GM21515 (cell line): Measurements from ENCODE around the gene CTSC.

ENCODE experiments used
- ATAC-seq: cut with Tn5 transposase; IDR thresholded peaks from one replicate; pipeline ENCODE4 v1.9.1; 2021; ENCODE audit not compliant: unreplicated experiment

The CTSC gene

GRCh38 chr11:88320149-88320559 lies 17.4 kb downstream of the CTSC start:
- ATAC-seq, result no peak

DNA sequence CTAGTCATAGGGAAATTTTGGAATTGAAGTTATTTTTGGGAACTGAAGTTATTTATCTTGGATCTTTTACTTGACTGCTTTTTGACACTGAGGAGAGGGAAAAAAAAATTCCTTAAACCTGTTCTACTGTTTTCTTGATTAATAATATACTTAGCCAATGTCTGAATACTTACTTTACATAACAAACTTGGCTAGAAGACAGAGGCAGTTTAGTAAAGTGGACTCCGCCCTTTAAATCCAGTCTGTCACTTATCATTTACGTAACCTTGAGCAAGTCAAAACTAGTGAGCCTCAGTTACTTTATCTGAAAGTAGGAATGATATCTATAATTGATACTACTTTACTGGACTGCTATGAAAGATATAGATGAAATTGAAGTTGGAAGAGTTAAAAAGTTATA lies 19.5 kb downstream of the CTSC start:
- ATAC-seq, result no peak

DNA sequence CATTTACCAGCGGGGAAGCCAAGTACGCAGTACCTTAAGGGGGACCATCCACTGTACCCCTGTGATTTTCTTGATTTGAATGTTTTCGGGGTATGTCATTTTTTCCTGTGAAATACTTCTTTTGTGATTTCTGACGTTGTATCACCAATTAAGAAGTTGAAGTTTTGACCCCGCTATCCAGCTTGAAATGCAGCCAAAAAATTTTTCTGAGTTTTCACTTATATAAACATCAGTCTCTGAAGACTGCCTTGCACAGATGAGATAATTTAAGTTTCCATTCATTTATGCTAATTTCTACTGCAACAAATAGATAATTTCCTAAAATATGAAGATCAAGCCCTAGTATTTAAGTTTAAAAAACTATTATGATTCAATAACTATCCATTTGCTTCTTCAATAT lies 20.0 kb downstream of the CTSC start:
- no peak for ATAC-seq

- ATAC-seq, result no peak
Measured at GRCh38 chr11:88315981-88316441, 21.5 kb downstream of the CTSC start.

DNA sequence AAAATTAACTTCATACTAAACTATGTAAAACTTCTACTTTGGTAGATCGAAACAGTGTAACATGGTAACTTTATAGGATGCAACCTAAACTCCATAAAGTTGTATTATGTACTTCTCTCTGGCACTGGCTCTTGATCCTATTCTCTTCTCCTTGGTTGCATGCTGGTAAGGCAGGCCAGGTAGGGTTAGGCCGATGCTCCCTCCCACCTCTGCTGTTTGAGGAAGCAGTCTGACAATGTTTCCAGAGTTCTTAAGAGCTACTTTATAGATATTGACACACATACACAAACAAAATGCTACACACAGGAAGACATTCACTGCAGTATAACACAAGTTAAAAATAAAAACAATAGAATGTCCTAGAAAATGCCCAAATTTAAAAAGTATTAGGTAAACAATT lies 22.5 kb downstream of the CTSC start:
- ATAC-seq, result no peak

DNA sequence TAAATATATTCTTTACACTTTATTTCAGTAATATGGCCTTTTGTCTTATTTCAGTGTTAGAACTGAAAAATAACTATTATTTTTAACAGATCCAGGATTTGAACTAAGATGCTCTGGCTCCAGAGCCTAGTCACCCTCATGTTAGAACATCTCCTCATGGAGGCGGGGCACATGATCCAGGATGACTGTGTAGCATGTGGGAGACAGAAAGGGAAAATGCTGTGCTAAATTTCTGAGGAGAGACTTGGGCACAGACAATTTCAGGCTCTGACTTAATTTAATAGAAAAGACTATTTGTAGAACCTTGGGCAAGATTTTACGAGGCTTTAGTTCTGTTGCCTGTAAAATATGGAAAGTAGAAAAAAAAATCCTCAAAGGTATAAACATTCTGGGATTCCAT lies 24.1 kb downstream of the CTSC start:
- no peak for ATAC-seq

- no peak for ATAC-seq
Measured at GRCh38 chr11:88312628-88313027, 24.9 kb downstream of the CTSC start.

- no peak for ATAC-seq
Measured at GRCh38 chr11:88310246-88310645, 27.3 kb downstream of the CTSC start.

GRCh38 chr11:88308576-88308975 lies 29.0 kb downstream of the CTSC start:
- ATAC-seq, result no peak

DNA sequence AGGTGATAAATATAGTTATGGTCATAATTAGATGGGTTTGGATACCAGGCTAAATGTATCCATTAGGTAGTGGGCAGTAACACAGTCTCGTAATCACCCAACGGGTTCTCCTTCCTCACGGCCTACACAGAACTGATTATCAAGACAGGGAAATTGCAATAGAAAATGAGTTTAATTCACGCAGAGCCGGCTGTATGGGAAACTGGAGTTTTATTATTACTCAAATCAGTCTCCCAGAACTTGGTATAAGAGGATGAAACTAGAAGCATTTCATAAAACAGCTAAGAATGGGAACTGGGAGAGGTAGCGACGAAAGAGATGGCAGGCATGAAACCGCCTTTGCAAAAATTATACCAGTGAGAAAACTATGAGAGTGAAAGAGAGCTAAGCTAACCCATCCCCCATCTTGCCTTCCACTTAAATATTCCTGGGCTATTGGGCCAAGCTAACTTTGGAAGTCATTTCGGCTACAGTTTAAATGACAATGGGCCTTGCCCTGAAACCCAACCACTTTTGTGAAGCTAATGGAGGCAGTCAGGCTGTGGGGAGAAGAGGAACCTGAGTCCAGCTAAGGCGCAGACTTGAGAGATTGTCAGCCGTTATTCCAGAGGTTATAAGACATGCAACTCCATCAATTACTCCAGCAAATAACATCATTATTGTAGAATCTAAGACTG lies 29.6 kb downstream of the CTSC start:
- ATAC-seq, result peak; percentile 73

GRCh38 chr11:88306785-88307184 lies 30.8 kb downstream of the CTSC start:
- ATAC-seq, result no peak

DNA sequence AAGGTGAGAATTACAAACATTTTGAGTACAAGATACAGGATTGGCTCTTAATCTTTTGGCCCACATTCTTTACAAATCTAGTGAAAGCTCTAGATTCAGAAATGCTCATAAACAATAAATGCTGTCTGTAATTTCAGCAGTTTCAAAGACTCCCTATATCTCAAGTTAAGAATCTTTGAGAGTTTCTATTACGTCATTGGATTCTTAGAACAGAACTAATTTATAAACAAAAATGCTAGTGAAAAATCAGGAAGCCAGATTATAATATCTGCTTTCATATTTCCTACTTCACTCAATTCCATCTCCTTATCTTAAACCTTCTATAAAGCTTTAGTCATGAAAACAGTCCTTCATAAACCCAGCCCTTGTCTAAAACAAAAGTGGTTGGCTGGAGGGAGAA lies 32.1 kb downstream of the CTSC start:
- no peak for ATAC-seq

DNA sequence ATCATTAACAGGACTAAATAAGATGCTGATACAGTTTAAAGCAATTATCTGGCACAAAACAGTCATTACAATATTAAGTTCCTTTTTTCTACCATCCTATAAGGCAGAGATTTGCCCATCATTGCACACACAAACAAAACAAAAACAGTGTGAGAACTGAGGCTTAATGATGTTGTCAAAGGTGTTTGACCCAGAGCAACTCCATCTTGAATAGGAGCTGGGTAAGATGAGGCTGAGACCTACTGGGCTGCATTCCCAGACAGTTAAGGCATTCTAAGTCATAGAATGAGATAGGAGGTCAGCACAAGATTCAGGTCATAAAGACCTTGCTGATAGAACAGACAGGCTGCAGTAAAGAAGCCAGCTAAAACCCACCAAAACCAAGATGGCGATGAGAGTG lies 33.2 kb downstream of the CTSC start:
- no peak for ATAC-seq

DNA sequence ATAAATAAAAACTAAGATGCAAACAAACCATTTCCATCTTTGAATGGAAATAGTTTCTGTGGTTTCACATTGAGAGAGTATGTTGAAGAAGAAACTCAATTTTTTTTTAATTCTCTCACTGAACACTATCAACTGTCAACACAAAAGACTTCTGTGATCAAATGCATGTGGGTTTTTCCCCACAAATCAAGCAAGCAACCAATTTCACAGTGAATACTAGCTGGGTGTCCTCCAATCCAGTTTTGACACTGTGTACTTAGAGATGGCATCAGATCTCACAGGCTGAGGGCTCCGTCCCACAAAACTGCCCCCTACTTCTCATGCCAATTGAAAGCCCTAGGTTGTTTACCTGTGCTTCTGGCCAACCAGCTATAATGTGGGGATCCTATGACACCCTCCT lies 34.5 kb downstream of the CTSC start:
- ATAC-seq, result no peak

DNA sequence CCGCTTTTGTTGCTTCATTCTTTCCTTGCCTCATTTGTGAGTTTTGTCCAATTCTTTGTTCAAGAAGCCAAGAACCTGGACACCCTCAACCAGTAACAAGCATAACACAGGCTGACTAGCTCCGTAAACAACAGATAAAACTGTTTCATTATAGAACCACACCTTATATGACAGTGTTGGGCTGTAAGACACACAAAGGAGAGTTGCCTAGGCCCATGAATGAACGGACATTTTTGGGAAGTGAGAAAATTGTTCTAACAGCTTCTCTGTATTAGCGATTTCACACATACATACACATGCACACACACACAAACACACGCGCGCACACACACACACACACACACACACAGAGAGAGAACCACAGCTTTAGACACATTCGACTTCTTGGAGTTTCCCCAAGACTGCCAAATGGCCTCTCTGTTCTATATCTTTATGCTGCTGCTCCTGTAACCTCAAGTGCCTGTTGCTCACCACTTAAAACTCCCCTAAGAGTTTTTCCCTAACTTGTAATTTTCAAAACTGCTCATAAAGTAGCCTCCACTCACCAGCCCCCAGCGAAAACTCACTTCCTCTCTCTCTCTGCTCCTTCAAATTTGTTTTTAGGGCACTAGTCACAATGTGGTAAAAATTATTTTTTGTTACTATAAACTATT lies 35.9 kb downstream of the CTSC start:
- peak; percentile 62 for ATAC-seq

GRCh38 chr11:88300888-88301487 lies 36.5 kb downstream of the CTSC start:
- ATAC-seq, result peak; percentile 77

- no peak for ATAC-seq
Measured at GRCh38 chr11:88297863-88298262, 39.7 kb downstream of the CTSC start.

GRCh38 chr11:88297421-88297820 lies 40.1 kb downstream of the CTSC start:
- ATAC-seq, result no peak

- no peak for ATAC-seq
Measured at GRCh38 chr11:88295028-88295427, 42.5 kb downstream of the CTSC start.

DNA sequence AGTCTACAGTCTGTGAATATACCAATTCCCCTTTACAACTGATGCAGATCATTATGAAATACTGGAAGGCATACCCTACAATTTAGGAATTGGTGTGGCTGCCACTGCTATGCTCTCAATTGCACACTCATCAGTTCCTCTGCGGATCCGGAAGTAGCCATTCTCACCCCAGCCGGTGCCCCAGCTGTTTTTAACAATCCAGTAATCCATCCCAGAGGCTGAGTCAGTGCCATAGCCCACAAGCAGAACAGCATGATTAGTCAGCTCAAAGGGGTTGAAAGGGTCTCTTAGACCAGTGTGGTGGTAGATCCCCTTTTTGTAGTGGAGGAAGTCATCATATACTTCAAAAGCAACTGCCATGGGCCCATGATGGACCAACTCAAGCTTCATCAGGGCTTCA lies 43.6 kb downstream of the CTSC start:
- ATAC-seq, result no peak

- ATAC-seq, result no peak
Measured at GRCh38 chr11:88292171-88292843, 45.2 kb downstream of the CTSC start.

DNA sequence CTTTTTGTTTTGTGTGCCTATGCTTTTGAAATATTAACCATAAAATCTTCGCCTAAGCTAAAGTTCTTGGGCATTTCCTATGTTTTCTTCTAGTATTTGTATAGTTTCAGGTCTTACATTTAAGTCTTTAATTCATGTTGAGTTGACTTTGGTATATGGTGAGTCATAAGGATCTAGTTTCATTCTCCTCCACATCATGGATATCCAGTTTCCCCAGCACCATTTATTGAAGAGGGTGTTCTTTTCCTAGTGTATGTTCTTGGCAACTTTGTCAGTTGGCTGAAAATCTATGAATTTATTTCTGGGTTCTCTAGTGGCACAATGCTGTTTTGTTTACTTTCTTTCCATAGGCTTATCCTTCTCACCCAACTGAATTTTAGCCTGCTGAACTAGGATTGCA lies 49.0 kb downstream of the CTSC start:
- ATAC-seq, result no peak
